ENCODE data around the gene ADAMTS12. TPM values are rescaled to one million over a fixed set of nuclear protein-coding genes. Genes with fewer than 3 reads are reported as not detected.

The ADAMTS12 gene
- total RNA-seq, 1 experiment from 2014 or later, result 2.7 TPM

DNA sequence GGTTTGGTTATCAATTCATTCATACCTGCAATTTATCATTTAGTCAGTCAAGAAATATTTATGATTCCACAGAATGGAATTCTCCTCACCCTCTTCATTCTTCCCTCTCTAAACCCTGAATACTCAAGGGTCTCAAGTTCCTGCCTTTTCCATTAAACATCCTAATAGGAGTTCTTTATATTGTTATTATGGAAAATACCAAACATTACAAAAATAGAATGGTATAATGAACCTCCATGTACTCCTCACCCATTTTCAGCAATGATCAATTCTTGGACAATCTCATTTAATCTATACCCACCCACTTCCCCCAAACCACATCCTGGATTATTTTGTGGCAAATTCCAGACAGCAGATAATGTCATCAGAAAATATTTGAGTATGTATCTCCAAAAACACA, 74.5 kb downstream of the ADAMTS12 start:
- H3K4me3 ChIP-seq (ENCODE audit: insufficient read depth, low read depth, low read length), result no peak overlapping the region
- no peaks in the 10 kb centered on the region for H3K36me3 ChIP-seq (replicated peaks; ENCODE audit: control insufficient read depth, insufficient read depth, low read length)
- no peaks in the 10 kb centered on the region for H3K27me3 ChIP-seq (ENCODE audit: control insufficient read depth, insufficient read depth, low read length)
- no peak for DNase-seq

- H3K27me3 ChIP-seq (ENCODE audit: control insufficient read depth, insufficient read depth, low read length), result no peaks in the 10 kb centered on the region
- no peak overlapping the region for H3K4me3 ChIP-seq (ENCODE audit: insufficient read depth, low read depth, low read length)
- no peak for DNase-seq
- no peaks in the 10 kb centered on the region for H3K36me3 ChIP-seq (replicated peaks; ENCODE audit: control insufficient read depth, insufficient read depth, low read length)
These were observed 75.0 kb downstream of the ADAMTS12 start for GRCh38 chr5:33816791-33817190.

DNA sequence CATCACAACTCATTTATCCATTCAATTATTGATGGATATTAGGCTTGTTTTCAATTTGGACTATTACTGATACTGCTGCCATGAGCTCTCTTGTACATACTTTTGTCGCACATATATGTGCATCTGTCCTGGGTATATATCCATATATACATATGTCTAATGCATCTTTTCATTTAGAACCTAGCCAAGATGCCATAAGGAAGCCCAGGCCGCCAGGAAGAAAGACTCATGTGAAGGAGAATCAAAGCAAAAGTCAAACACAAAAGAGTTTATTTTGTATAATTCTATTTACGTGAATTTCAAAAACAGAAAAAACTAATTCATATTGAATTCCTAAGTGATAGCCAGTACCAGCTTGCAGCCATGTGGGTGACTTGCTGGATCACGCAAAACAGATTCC, 79.0 kb downstream of the ADAMTS12 start:
- no peaks in the 10 kb centered on the region for H3K36me3 ChIP-seq (replicated peaks; ENCODE audit: control insufficient read depth, insufficient read depth, low read length)
- no peak overlapping the region for H3K4me3 ChIP-seq (ENCODE audit: insufficient read depth, low read depth, low read length)
- DNase-seq, result no peak
- H3K27me3 ChIP-seq (ENCODE audit: control insufficient read depth, insufficient read depth, low read length), result no peaks in the 10 kb centered on the region

DNA sequence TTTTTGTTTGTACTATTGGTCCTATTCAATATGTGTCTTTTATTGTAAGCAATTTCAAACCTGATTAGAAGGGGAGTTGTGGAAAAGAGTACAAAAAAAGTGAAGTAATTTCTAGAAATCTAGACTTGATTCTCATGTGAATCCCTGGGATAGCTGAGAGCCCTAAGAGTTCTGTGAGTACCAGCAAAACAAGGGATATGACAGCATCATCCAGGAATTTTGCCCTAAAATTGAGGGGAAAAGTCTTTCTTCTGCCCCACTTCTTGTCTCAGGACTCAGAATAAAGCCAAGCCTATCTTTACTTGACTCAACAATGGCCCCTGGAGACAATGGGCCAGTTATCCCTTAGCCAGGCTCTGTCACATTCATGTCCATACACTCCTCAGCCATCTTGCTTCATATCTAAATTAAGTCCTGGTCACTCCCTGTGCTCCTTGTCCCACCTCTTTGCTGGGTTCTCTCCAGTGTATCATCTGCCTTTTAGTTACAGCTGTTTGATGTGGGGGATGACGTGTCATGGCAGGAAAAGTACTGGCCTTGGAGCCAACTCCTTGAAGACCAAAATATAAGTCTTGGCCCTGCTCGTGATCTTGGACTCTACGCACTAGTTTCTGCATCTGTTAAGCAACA, 81.2 kb downstream of the ADAMTS12 start:
- H3K4me3 ChIP-seq (ENCODE audit: insufficient read depth, low read depth, low read length), result no peak overlapping the region
- no peaks in the 10 kb centered on the region for H3K27me3 ChIP-seq (ENCODE audit: control insufficient read depth, insufficient read depth, low read length)
- DNase-seq, result no peak
- H3K36me3 ChIP-seq (replicated peaks; ENCODE audit: control insufficient read depth, insufficient read depth, low read length), result no peaks in the 10 kb centered on the region

DNA sequence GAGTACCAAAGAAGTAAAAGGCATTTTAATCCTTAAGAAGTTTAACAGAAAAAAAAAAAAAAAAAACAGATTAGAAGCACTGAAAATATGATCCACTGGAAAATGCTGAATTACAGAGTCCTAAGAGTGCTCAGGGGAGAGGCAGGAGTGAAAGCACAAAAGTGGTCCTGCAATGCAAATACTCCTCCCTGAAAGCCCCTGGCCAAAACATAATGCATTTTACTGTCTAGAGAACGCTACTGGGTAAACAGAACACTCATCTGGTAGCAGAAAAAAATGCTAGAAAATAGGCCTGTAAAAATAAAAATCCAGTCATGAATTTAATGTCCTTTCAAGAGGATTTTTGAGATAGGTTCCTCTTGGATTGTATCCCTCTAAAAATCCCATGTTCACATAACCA, 81.9 kb downstream of the ADAMTS12 start:
- Histone ChIP-seq H3K36me3 (replicated peaks; ENCODE audit: control insufficient read depth, insufficient read depth, low read length) (no peaks in the 10 kb centered on the region), H3K27me3 (ENCODE audit: control insufficient read depth, insufficient read depth, low read length) (no peaks in the 10 kb centered on the region), H3K4me3 (ENCODE audit: insufficient read depth, low read depth, low read length) (no peak overlapping the region)
- no peak for DNase-seq

DNA sequence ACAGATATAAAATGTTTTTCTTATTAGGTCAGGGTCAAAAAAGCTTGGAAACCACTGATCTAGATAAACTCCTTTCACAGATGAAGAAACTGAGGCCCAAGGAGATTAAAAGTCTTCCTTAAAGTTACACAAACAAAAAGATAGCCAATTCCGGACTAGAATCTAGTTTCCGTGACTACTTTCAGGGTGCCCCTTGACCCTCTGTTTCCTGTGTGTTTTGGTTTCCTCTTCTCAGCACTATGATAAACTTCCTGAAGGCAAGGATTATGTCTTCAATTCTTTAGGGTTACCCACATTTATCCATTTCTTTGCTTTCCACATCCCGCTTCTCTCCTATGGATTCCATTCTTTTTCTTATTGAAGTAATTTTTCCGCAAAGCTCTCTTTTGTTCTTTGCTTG, 83.1 kb downstream of the ADAMTS12 start:
- DNase-seq, result no peak
- Histone ChIP-seq H3K36me3 (replicated peaks; ENCODE audit: control insufficient read depth, insufficient read depth, low read length) (no peaks in the 10 kb centered on the region), H3K27me3 (ENCODE audit: control insufficient read depth, insufficient read depth, low read length) (no peaks in the 10 kb centered on the region), H3K4me3 (ENCODE audit: insufficient read depth, low read depth, low read length) (no peak overlapping the region)

GRCh38 chr5:33807771-33808170, 84.0 kb downstream of the ADAMTS12 start:
- H3K27me3 ChIP-seq (ENCODE audit: control insufficient read depth, insufficient read depth, low read length), result no peaks in the 10 kb centered on the region
- DNase-seq, result no peak
- no peaks in the 10 kb centered on the region for H3K36me3 ChIP-seq (replicated peaks; ENCODE audit: control insufficient read depth, insufficient read depth, low read length)
- H3K4me3 ChIP-seq (ENCODE audit: insufficient read depth, low read depth, low read length), result no peak overlapping the region

- H3K4me3 ChIP-seq (ENCODE audit: insufficient read depth, low read depth, low read length), result no peak overlapping the region
- no peaks in the 10 kb centered on the region for H3K36me3 ChIP-seq (replicated peaks; ENCODE audit: control insufficient read depth, insufficient read depth, low read length)
- H3K27me3 ChIP-seq (ENCODE audit: control insufficient read depth, insufficient read depth, low read length), result no peaks in the 10 kb centered on the region
- DNase-seq, result no peak
These were observed 84.9 kb downstream of the ADAMTS12 start for GRCh38 chr5:33806738-33807442.

DNA sequence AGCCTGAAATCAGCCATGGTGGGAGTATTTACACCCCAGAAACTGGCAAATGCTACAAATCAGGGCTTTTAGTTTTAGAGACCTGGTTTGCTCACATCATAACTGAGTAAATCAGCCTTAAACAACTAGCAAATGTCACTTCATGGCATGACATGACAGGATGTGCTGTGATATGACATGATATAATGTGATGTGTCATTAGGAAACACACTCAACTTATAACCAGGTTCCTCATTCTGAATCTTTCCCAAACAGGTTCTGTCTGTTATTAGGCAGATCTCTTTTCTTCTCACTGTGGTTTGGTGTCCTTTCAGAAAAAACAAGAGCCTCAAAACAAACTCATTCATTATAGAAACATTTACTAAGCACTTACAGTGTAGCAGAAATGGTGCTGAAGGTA, 90.5 kb downstream of the ADAMTS12 start:
- H3K36me3 ChIP-seq (replicated peaks; ENCODE audit: control insufficient read depth, insufficient read depth, low read length), result no peaks in the 10 kb centered on the region
- DNase-seq, result no peak
- no peaks in the 10 kb centered on the region for H3K27me3 ChIP-seq (ENCODE audit: control insufficient read depth, insufficient read depth, low read length)
- H3K4me3 ChIP-seq (ENCODE audit: insufficient read depth, low read depth, low read length), result no peak overlapping the region

- Histone ChIP-seq H3K27me3 (ENCODE audit: control insufficient read depth, insufficient read depth, low read length) (no peaks in the 10 kb centered on the region), H3K36me3 (replicated peaks; ENCODE audit: control insufficient read depth, insufficient read depth, low read length) (no peaks in the 10 kb centered on the region), H3K4me3 (ENCODE audit: insufficient read depth, low read depth, low read length) (no peak overlapping the region)
- DNase-seq, result no peak
These were observed 91.4 kb downstream of the ADAMTS12 start for GRCh38 chr5:33800241-33800950.

GRCh38 chr5:33795496-33795895, 96.3 kb downstream of the ADAMTS12 start:
- DNase-seq, result no peak

GRCh38 chr5:33794550-33795181, 97.1 kb downstream of the ADAMTS12 start:
- DNase-seq, result no peak
- no peaks in the 10 kb centered on the region for H3K27me3 ChIP-seq (ENCODE audit: control insufficient read depth, insufficient read depth, low read length)
- H3K4me3 ChIP-seq (ENCODE audit: insufficient read depth, low read depth, low read length), result no peak overlapping the region
- H3K36me3 ChIP-seq (replicated peaks; ENCODE audit: control insufficient read depth, insufficient read depth, low read length), result no peaks in the 10 kb centered on the region

More at GRCh38 chr5:33795496-33795895, 96.3 kb downstream of the ADAMTS12 start:
- H3K36me3 ChIP-seq (replicated peaks; ENCODE audit: control insufficient read depth, insufficient read depth, low read length), result no peaks in the 10 kb centered on the region
- H3K27me3 ChIP-seq (ENCODE audit: control insufficient read depth, insufficient read depth, low read length), result no peaks in the 10 kb centered on the region
- no peak overlapping the region for H3K4me3 ChIP-seq (ENCODE audit: insufficient read depth, low read depth, low read length)

- Histone ChIP-seq H3K27me3 (ENCODE audit: control insufficient read depth, insufficient read depth, low read length) (no peaks in the 10 kb centered on the region), H3K4me3 (ENCODE audit: insufficient read depth, low read depth, low read length) (no peak overlapping the region), H3K36me3 (replicated peaks; ENCODE audit: control insufficient read depth, insufficient read depth, low read length) (no peaks in the 10 kb centered on the region)
- no peak for DNase-seq
These were observed 97.8 kb downstream of the ADAMTS12 start for GRCh38 chr5:33793836-33794549.

- no peak for DNase-seq
- Histone ChIP-seq H3K4me3 (ENCODE audit: insufficient read depth, low read depth, low read length) (no peak overlapping the region), H3K27me3 (ENCODE audit: control insufficient read depth, insufficient read depth, low read length) (no peaks in the 10 kb centered on the region), H3K36me3 (replicated peaks; ENCODE audit: control insufficient read depth, insufficient read depth, low read length) (no peaks in the 10 kb centered on the region)
These were observed 98.5 kb downstream of the ADAMTS12 start for GRCh38 chr5:33793276-33793675.
